Measurements from ENCODE around the gene ELAPOR1. TPM values are rescaled to one million over a fixed set of nuclear protein-coding genes. Genes with fewer than 3 reads are reported as not detected.

ELAPOR1 gene
- total RNA-seq, 2 experiments from 2014 or later, result not detected

- DNase-seq (ENCODE audit: low spot score), result no peak
- no peak overlapping the region for H3K4me3 ChIP-seq (ENCODE audit: low read depth, low read length, poor library complexity, severe bottlenecking)
- BruUV-seq (replicated peaks), result no TSS peak
- no peaks in the 10 kb centered on the region for H3K79me2 ChIP-seq (ENCODE audit: insufficient read depth, low read depth, low read length)
- H3K9me2 ChIP-seq (ENCODE audit: insufficient read depth, low read length), result no peaks in the 10 kb centered on the region
- H3K9me3 ChIP-seq (ENCODE audit: low read length), result no peaks in the 10 kb centered on the region
- H3K27ac ChIP-seq (ENCODE audit: low read depth, low read length, poor library complexity, severe bottlenecking), result no peak overlapping the region
- TF ChIP-seq, protein P1, sequence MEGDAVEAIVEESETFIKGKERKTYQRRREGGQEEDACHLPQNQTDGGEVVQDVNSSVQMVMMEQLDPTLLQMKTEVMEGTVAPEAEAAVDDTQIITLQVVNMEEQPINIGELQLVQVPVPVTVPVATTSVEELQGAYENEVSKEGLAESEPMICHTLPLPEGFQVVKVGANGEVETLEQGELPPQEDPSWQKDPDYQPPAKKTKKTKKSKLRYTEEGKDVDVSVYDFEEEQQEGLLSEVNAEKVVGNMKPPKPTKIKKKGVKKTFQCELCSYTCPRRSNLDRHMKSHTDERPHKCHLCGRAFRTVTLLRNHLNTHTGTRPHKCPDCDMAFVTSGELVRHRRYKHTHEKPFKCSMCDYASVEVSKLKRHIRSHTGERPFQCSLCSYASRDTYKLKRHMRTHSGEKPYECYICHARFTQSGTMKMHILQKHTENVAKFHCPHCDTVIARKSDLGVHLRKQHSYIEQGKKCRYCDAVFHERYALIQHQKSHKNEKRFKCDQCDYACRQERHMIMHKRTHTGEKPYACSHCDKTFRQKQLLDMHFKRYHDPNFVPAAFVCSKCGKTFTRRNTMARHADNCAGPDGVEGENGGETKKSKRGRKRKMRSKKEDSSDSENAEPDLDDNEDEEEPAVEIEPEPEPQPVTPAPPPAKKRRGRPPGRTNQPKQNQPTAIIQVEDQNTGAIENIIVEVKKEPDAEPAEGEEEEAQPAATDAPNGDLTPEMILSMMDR (conservative IDR thresholded peaks at IDR 0.05; ENCODE audit: low read length), result no peak
- TF ChIP-seq EZH2phosphoT487 (IDR thresholded peaks at IDR 0.05; ENCODE audit: borderline replicate concordance, low read depth, low read length), result no peak
- no peaks in the 10 kb centered on the region for H4K20me1 ChIP-seq (ENCODE audit: insufficient read depth, low read length)
- no peak overlapping the region for H3K4me2 ChIP-seq (ENCODE audit: low read length)
- H3K36me3 ChIP-seq (ENCODE audit: insufficient read depth, low read length), result no peaks in the 10 kb centered on the region
- ChIA-PET POLR2A (interaction anchor here (1.8 kb wide), 1 partner anchor 13 kb away, joined by 5 read pairs; no protein-coding TSS in a partner anchor), CTCF (ENCODE audit: unreplicated experiment) (no interaction called here)
- intact Hi-C loops (cut with micrococcal nuclease; ENCODE audit: unreplicated experiment), result no loop called here
- H3K4me1 ChIP-seq (ENCODE audit: insufficient read depth, low read length, poor library complexity, severe bottlenecking), result peaks cover 17% of the 10 kb centered on the region
- no peak overlapping the region for H2AFZ ChIP-seq (ENCODE audit: low read length)
These were observed 22.9 kb downstream of the ELAPOR1 start for GRCh38 chr1:109136766-109137165.

DNA sequence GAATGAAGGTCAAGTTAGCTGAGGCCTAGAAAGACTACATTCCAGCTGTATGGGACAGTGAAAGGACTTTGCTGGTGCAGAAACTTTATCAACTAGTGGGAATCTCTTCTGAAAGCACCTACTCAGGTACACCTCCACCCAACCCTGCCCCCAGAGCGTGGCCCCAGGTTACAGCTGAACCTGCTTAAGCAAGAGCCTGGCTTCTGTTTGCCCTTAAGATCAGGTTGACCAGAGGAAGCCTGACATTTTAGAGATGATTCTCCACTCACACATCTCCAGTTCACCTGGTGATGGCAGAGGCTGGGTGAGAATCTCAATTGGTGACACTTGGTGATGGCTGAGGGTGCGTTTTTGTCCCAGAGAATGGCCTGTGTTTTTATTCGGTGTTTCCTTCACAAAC lies 24.0 kb downstream of the ELAPOR1 start:
- intact Hi-C loops (cut with micrococcal nuclease; ENCODE audit: unreplicated experiment), result no loop called here
- no TSS peak for BruUV-seq (replicated peaks)
- Histone ChIP-seq H3K27ac (ENCODE audit: low read depth, low read length, poor library complexity, severe bottlenecking) (no peak overlapping the region), H3K4me3 (ENCODE audit: low read depth, low read length, poor library complexity, severe bottlenecking) (no peak overlapping the region), H2AFZ (ENCODE audit: low read length) (no peak overlapping the region), H3K4me1 (ENCODE audit: insufficient read depth, low read length, poor library complexity, severe bottlenecking) (peaks cover 17% of the 10 kb centered on the region), H3K9me3 (ENCODE audit: low read length) (no peaks in the 10 kb centered on the region), H3K79me2 (ENCODE audit: insufficient read depth, low read depth, low read length) (no peaks in the 10 kb centered on the region), H3K36me3 (ENCODE audit: insufficient read depth, low read length) (no peaks in the 10 kb centered on the region), H3K4me2 (ENCODE audit: low read length) (no peak overlapping the region), H3K9me2 (ENCODE audit: insufficient read depth, low read length) (no peaks in the 10 kb centered on the region), H4K20me1 (ENCODE audit: insufficient read depth, low read length) (no peaks in the 10 kb centered on the region)
- ChIA-PET POLR2A (interaction anchor here (0.6 to 1.8 kb wide), 2 partner anchors 12 to 335 kb away, joined by 3 to 5 read pairs; no protein-coding TSS in a partner anchor), CTCF (ENCODE audit: unreplicated experiment) (no interaction called here)
- TF ChIP-seq EZH2phosphoT487 (IDR thresholded peaks at IDR 0.05; ENCODE audit: borderline replicate concordance, low read depth, low read length), result no peak
- no peak for DNase-seq (ENCODE audit: low spot score)

GRCh38 chr1:109138358-109138757 lies 24.4 kb downstream of the ELAPOR1 start:
- intact Hi-C loops (cut with micrococcal nuclease; ENCODE audit: unreplicated experiment), result no loop called here
- TF ChIP-seq, protein P1 (conservative IDR thresholded peaks at IDR 0.05; ENCODE audit: low read length), result no peak
- TF ChIP-seq EZH2phosphoT487 (IDR thresholded peaks at IDR 0.05; ENCODE audit: borderline replicate concordance, low read depth, low read length), result no peak
- Histone ChIP-seq H3K9me3 (ENCODE audit: low read length) (no peaks in the 10 kb centered on the region), H3K36me3 (ENCODE audit: insufficient read depth, low read length) (no peaks in the 10 kb centered on the region), H3K4me2 (ENCODE audit: low read length) (no peak overlapping the region), H3K79me2 (ENCODE audit: insufficient read depth, low read depth, low read length) (no peaks in the 10 kb centered on the region), H4K20me1 (ENCODE audit: insufficient read depth, low read length) (no peaks in the 10 kb centered on the region), H3K4me1 (ENCODE audit: insufficient read depth, low read length, poor library complexity, severe bottlenecking) (peaks cover 16% of the 10 kb centered on the region), H2AFZ (ENCODE audit: low read length) (no peak overlapping the region), H3K27ac (ENCODE audit: low read depth, low read length, poor library complexity, severe bottlenecking) (no peak overlapping the region), H3K9me2 (ENCODE audit: insufficient read depth, low read length) (no peaks in the 10 kb centered on the region), H3K4me3 (ENCODE audit: low read depth, low read length, poor library complexity, severe bottlenecking) (no peak overlapping the region)
- BruUV-seq (replicated peaks), result no TSS peak
- CTCF ChIA-PET (ENCODE audit: unreplicated experiment), result no interaction called here
- no peak for DNase-seq (ENCODE audit: low spot score)
- POLR2A ChIA-PET, result interaction anchor here (0.6 to 1.8 kb wide), 2 partner anchors 12 to 334 kb away, joined by 3 to 5 read pairs; no protein-coding TSS in a partner anchor
